GM18951 (cell line): ENCODE results near the gene TARS1.

ENCODE experiments used
- POLR2A ChIP-seq: IDR thresholded peaks from 4 replicates; pipeline ENCODE4 v1.6.1; 2011; ENCODE audit warnings: mild to moderate bottlenecking; ENCODE audit not compliant: insufficient read length, insufficient read depth; ENCODE audit errors: extremely low read depth
- in situ Hi-C: fragments of 300-500 bp; cut with MboI; formaldehyde crosslinking; loops from one replicate; pipeline ENCODE4 v1.12.0; 2022; ENCODE audit warnings: low sequenced_read_pairs, mixed read lengths, inconsistent platforms; ENCODE audit not compliant: unreplicated experiment

The TARS1 gene

DNA sequence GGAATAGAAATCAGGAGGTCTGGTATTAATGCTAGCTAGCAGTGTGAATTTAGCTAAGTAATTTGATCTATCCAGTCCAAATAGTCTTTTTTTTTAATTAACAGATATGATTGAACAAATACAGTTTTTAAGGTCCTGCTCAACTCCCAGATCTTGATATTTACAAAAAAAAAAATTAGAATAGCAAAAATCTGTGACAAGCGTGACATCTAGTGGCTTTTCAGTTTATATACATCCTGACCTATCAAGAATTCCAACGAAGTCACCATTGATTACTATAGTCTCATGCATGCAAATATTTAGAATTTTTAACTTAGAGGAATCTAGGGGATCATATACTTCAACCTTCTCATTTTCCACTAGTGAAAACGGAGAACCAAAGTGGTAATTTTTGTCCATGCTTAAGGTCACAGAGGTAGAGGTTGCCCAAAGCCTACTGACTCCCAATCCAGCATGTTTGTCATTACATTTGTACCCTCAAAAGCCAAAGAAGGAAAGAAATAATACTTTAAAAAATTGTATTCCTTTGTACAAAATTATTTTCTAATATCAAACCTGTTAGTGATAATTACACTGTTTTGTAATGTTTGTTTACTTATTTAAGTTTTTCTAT lies 17.6 kb upstream of the TARS1 start:
- in situ Hi-C loops = no loop called here
- TF ChIP-seq POLR2A = no peak

- no peak for TF ChIP-seq POLR2A
- in situ Hi-C loops = loop anchor here (5.0 to 25.0 kb wide), 2 partner anchors 517 to 1037 kb away; no protein-coding TSS in a partner anchor
Measured at GRCh38 chr5:33425314-33425713, 15.5 kb upstream of the TARS1 start.

DNA sequence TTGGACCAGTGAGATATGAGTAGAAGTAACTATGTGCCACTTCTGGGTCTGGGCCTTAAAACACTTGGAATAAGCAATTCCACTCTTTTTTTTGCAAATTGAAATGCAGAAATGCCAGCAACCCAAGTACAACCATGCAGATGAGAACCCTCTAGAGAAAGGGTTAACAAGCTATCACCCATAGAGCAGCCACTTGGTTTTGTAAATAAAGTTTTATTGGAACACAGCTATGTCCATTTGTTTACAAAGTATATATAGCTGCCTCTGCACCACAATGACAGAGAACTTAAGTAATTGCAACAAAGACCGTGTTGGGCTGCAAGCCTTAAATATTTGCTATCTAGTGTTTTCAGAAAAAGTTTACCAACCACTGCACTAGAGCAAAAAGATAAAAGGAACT lies 9.8 kb upstream of the TARS1 start:
- in situ Hi-C loops = loop anchor here (25.0 kb wide), 1 partner anchor 1031 kb away; no protein-coding TSS in a partner anchor
- no peak for TF ChIP-seq POLR2A

DNA sequence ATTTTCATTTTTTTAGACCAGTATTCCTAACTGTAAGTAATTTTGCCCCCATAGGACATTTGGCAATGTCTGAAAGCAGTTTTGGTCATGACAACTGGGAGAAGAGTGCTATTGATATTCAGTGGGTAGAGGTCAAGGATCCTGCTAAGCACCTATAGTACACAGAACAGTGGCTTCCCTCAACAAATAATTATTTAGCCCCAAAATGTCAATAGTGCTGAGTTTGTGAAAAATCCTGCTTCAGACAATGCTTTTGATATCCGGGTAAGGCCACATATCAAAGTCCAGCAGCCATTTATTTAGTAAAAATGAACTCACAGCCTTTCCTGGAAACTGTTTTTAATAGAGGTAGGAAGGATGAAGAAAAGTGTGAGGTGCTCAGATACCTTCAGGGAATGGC lies 8.1 kb upstream of the TARS1 start:
- in situ Hi-C loops = loop anchor here (25.0 kb wide), 1 partner anchor 1030 kb away; no protein-coding TSS in a partner anchor
- no peak for TF ChIP-seq POLR2A

DNA sequence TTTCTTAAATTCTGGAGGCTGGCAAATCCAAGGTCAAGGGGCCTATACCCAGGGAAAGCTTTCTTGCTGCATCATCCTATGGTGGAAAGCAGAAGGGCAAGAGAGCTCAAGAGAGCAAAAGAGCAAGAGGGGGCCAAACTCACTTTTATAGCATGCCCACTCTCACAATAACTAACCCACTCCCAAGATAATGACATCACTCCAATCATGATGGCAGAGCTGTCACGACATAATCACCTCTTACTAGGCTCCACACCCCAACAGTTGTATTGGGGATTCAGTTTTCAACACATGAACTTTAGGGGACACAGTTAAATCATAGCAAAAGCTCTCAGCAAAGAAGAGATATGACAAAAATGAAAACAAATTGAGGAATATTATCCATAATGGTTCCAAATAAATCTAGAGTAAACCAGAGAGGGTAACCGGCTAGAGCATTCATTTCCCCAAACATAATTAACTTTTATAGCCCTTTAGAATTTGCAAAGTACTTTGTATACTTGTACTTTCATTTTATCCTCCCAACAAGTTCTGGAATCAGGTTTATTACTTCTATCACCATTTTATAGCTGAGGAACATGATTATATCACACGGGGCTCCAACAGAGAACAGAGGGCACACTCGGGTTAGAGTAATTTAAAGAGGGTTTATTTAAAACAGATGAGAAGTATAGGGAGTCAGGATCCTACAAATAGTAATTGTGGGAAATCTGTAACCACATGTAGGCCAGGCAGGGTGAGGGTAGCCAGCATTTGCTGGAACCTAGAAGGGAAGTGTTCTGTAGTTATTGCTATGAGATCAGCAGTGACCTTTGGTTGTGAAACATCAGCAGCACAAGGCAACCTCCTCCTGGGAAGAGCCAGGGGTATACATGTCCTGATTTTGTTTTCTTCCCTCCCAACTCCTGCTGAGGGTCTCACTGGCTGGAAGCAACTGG lies 7.2 kb upstream of the TARS1 start:
- no peak for TF ChIP-seq POLR2A
- in situ Hi-C loops = loop anchor here (25.0 kb wide), 1 partner anchor 1029 kb away; no protein-coding TSS in a partner anchor

- in situ Hi-C loops = loop anchor here (25.0 kb wide), 1 partner anchor 1026 kb away; no protein-coding TSS in a partner anchor
Measured at GRCh38 chr5:33435893-33436490, 4.8 kb upstream of the TARS1 start.

DNA sequence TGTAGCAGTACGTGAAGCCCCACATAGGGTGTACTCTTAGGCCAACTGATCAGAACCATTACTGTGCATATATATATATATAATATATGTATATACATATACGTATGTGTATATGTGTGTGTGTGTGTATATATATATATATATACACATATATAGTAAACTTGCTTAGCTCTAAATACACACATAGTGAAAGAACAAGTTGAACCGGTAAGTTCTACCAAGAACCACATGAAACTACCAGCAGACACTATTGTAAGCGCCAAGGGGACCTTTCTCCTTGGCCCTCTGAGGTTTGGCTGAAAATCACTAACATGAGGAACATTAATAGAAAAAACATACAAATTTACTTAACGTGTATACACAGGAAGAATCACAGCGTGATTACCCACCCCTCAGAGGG lies 1.8 kb upstream of the TARS1 start:
- in situ Hi-C loops = loop anchor here (25.0 kb wide), 1 partner anchor 1023 kb away; no protein-coding TSS in a partner anchor
- no peak for TF ChIP-seq POLR2A

DNA sequence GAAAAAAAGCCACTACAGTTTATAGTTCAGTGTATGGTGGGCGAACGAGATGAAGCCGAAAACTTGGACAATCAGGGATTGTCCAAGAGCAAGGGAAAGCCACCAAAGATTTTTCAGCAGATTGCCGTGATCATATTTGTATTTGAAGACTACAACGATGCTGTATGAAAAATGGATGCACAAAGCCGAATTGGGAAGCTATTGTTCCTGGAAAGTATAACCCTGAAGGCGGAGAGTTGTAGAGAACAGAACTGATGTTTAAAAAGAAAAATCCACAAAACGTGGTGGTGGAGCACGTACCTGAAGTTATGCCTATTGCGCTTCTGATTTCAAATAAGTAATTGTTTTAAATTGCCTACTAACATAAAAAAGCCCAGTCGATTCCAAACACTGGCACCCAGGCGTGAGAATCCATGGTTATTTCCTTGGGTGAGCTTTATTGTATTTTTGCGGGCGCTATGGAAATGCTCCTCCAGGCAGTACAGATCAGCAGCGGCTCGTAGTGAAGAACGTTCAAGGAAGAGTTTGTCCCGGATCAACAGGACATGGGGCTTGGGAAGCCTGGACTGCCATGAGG lies 772 bp upstream of the TARS1 start:
- TF ChIP-seq POLR2A = no peak
- in situ Hi-C loops = loop anchor here (25.0 kb wide), 1 partner anchor 1022 kb away; no protein-coding TSS in a partner anchor

DNA sequence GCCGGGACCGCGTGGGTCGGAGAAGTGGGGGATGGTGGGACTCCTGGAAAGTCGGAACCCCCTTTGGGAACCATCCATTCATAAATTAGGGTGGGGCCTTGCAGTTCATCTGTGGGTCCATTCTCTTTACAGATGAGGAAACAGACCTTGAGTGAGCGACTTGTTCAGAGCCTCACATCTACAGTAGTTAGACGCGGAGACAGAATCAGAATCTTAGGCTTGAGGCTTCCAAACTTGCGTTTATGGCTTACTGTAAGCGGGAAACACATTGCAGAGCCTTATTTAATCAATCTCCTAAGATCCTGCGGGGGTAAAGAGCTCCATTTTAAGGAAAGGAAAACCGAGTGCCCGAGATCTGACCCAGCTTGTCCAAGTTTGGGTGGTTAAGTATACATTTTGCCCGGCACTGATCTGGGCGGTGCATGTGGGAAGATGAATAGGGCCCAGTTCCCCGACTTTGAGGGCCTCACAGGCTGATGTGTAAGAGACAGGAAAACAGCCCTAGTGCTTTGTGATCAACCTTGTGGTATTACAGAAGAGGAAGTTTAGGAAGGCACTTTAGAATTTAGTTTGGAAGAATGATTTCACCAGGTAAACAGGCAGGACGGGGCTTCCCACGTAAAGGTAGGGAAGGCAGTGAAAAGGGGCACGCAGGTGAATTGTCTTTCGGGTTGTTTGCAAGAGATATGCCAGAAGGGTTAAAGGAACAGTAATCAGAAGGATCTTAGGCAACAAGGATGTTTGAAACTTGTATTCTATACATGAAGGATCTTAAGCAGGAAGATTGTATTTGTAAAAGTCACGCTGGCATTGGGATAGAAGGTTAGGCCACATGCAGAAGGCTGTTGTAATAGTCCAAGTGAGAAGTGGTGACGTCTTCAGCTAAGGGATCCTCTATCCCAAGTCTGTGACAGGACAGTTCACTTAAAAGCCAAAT lies 744 bp downstream of the TARS1 start:
- in situ Hi-C loops = loop anchor here (25.0 kb wide), 1 partner anchor 1021 kb away; no protein-coding TSS in a partner anchor
- no peak for TF ChIP-seq POLR2A

DNA sequence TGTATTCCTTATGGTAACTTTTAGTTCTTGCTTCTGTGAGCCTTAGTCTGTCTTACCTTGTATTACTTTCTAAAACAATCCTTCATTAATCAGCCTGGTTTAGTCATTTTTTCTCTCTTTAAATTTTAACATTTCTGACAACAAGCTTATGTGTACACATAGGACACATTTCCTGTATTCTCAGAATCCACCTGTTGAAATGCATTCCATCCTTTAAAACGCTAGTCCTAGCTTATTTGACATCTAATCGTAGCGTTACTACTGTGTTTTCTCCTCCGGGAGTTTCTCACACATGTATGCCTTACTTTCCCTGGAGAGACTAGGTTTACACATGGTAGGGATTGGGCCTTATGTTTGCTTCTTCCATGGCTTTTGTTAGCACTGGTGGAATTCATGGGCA lies 3.8 kb downstream of the TARS1 start:
- in situ Hi-C loops = loop anchor here (25.0 kb wide), 1 partner anchor 1018 kb away; no protein-coding TSS in a partner anchor
- TF ChIP-seq POLR2A = no peak

DNA sequence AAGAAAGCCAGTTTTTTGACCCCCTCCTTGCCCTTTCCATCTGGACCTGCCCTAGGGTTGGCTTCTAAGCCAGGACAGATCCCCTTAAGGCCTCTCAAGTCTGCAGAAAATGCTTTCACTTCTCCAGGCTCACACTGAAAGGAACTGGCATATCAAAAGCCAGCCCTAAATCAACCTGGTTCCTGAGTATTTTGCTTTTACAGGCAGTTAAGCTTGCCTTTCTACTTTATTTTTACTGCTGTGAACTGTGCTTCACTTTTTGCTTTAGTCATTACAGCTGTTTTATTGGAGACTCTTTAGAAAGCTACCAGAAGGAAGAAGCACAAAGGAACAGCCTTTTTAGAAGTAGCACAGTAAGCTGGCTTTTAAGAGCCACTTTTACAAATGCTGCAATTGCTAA lies 5.0 kb downstream of the TARS1 start:
- no peak for TF ChIP-seq POLR2A
- in situ Hi-C loops = loop anchor here (25.0 kb wide), 1 partner anchor 1017 kb away; no protein-coding TSS in a partner anchor

GRCh38 chr5:33448118-33448517 lies 7.4 kb downstream of the TARS1 start:
- no peak for TF ChIP-seq POLR2A
- in situ Hi-C loops = loop anchor here (25.0 kb wide), 1 partner anchor 1014 kb away; no protein-coding TSS in a partner anchor

GRCh38 chr5:33457126-33457525 lies 16.4 kb downstream of the TARS1 start:
- no peak for TF ChIP-seq POLR2A
- in situ Hi-C loops = no loop called here
